HT1080 (cell line): ENCODE results near the gene TRPM2. TPM values are rescaled to one million over a fixed set of nuclear protein-coding genes. Genes with fewer than 3 reads are reported as not detected.
"Not testable (repeated sequence)": the region's sequence is repeated elsewhere in the genome, so short reads cannot be mapped to it uniquely, and the experiment has no call there.

Source experiments
- DNase-seq: peaks from one replicate; pipeline ENCODE4 v3.0.0-alpha.2; 2015; ENCODE audit warnings: low read depth
- total RNA-seq: library from RNA; depleted of rRNA; stranded (reverse); fragments of >200 nt; shearing (Covaris generic); gene quantifications from 2 replicates; pipeline ENCODE4 v1.2.3, GENCODE V29; 2014

TRPM2 gene
- total RNA-seq, 1 experiment from 2014 or later: 1.4 TPM

- no peak for DNase-seq
Observed at GRCh38 chr21:44459712-44460440, 106.5 kb downstream of the TRPM2 start.

- no peak for DNase-seq
Observed at GRCh38 chr21:44460441-44460755, 107.0 kb downstream of the TRPM2 start.

- no peak for DNase-seq
Observed at GRCh38 chr21:44461005-44461404, 107.6 kb downstream of the TRPM2 start.

GRCh38 chr21:44461464-44462001, 108.1 kb downstream of the TRPM2 start:
- DNase-seq: no peak

GRCh38 chr21:44462086-44462833, 108.8 kb downstream of the TRPM2 start:
- DNase-seq: no peak

GRCh38 chr21:44462834-44463200, 109.4 kb downstream of the TRPM2 start:
- no peak for DNase-seq

- no peak for DNase-seq
Observed at GRCh38 chr21:44463724-44464123, 110.3 kb downstream of the TRPM2 start.

GRCh38 chr21:44464351-44464750, 110.9 kb downstream of the TRPM2 start:
- DNase-seq: no peak

GRCh38 chr21:44466351-44466954, 113.0 kb downstream of the TRPM2 start:
- no peak for DNase-seq

- DNase-seq: no peak
Observed at GRCh38 chr21:44466996-44467858, 113.8 kb downstream of the TRPM2 start.

GRCh38 chr21:44467859-44468195, 114.4 kb downstream of the TRPM2 start:
- DNase-seq: no peak

GRCh38 chr21:44471341-44471740, 117.9 kb downstream of the TRPM2 start:
- no peak for DNase-seq

- no peak for DNase-seq
Observed at GRCh38 chr21:44471996-44472395, 118.6 kb downstream of the TRPM2 start.

- DNase-seq: no peak
Observed at GRCh38 chr21:44473915-44474555, 120.6 kb downstream of the TRPM2 start.

GRCh38 chr21:44475266-44475845, 121.9 kb downstream of the TRPM2 start:
- no peak for DNase-seq

- no peak for DNase-seq
Observed at GRCh38 chr21:44477131-44477530, 123.7 kb downstream of the TRPM2 start.

- no peak for DNase-seq
Observed at GRCh38 chr21:44477712-44478111, 124.3 kb downstream of the TRPM2 start.

- no peak for DNase-seq
Observed at GRCh38 chr21:44478124-44478800, 124.8 kb downstream of the TRPM2 start.

GRCh38 chr21:44478801-44479167, 125.4 kb downstream of the TRPM2 start:
- DNase-seq: no peak

GRCh38 chr21:44479556-44480199, 126.3 kb downstream of the TRPM2 start:
- DNase-seq: not testable (repeated sequence)
